Liver (tissue), 9 donors: ENCODE results near the gene ARHGAP35. TPM values are rescaled to one million over a fixed set of nuclear protein-coding genes. Genes with fewer than 3 reads are reported as not detected.
"Not testable (repeated sequence)": the region's sequence is repeated elsewhere in the genome, so short reads cannot be mapped to it uniquely, and the experiment has no call there.

ENCODE experiments used
- DNase-seq: peaks from one replicate; pipeline ENCODE4 v3.0.0-alpha.2; 2017; ENCODE audit warnings: low spot score
- H3K27ac ChIP-seq, 2 donors: one replicate each; pipeline ENCODE4 v1.7.0; 2013; ENCODE audit warnings: inconsistent platforms in 2 of 2, low read length in 2 of 2, control low read depth in 1 of 2, low read depth in 1 of 2, mild to moderate bottlenecking in 1 of 2
- H3K27me3 ChIP-seq, 4 donors: one replicate each; pipeline versions ENCODE4 v1.6.1 to v1.7.0; 2013; ENCODE audit warnings: low read length in 3 of 4, inconsistent platforms in 1 of 4, mild to moderate bottlenecking in 1 of 4, moderate library complexity in 1 of 4; ENCODE audit not compliant: control insufficient read depth in 4 of 4, insufficient read depth in 4 of 4
- H3K36me3 ChIP-seq, 4 donors: one replicate each; pipeline versions ENCODE4 v1.6.1 to v1.7.0; 2013; ENCODE audit warnings: low read length in 3 of 4, mild to moderate bottlenecking in 3 of 4, low read depth in 1 of 4, moderate library complexity in 1 of 4; ENCODE audit not compliant: control insufficient read depth in 4 of 4, insufficient read depth in 3 of 4
- H3K4me1 ChIP-seq, 4 donors: one replicate each; pipeline versions ENCODE4 v1.6.1 to v1.7.0; 2013; ENCODE audit warnings: low read length in 3 of 4, mild to moderate bottlenecking in 3 of 4, moderate library complexity in 1 of 4; ENCODE audit not compliant: control insufficient read depth in 4 of 4, insufficient read depth in 4 of 4
- H3K4me3 ChIP-seq, 3 donors: one replicate each; pipeline versions ENCODE4 v1.6.1 to v1.7.0; 2013; ENCODE audit warnings: low read length in 3 of 3, control low read depth in 1 of 3, low read depth in 1 of 3, mild to moderate bottlenecking in 1 of 3
- H3K9ac ChIP-seq, 2 donors: one replicate each; pipeline ENCODE4 v1.7.0; 2013; ENCODE audit warnings: low read length in 2 of 2, mild to moderate bottlenecking in 2 of 2, moderate library complexity in 2 of 2, control low read depth in 1 of 2, low read depth in 1 of 2
- H3K9me3 ChIP-seq, 4 donors: one replicate each; pipeline versions ENCODE4 v1.6.1 to v1.7.0; 2013; ENCODE audit warnings: low read length in 3 of 4; ENCODE audit not compliant: control insufficient read depth in 4 of 4
- ATF3 ChIP-seq: IDR thresholded peaks from 2 replicates; pipeline ENCODE4 v1.6.1; 2016; ENCODE audit warnings: antibody characterized with exemption
- CTCF ChIP-seq: fragments of 150-350 bp; IDR thresholded peaks from 2 replicates; pipeline ENCODE4 v1.5.1; 2017; ENCODE audit warnings: improper control_type of control experiment, low read depth, low read length; ENCODE audit not compliant: missing input control
- EGR1 ChIP-seq, 2 donors: IDR thresholded peaks; 2 replicates each; pipeline ENCODE4 v1.6.1; 2016 to 2018; ENCODE audit warnings: antibody characterized with exemption in 2 of 2, low read depth in 2 of 2
- FOXA1 ChIP-seq: IDR thresholded peaks from 2 replicates; pipeline ENCODE4 v1.6.1; 2016; ENCODE audit warnings: antibody characterized with exemption
- FOXA2 ChIP-seq: IDR thresholded peaks from 2 replicates; pipeline ENCODE4 v1.6.1; 2016; ENCODE audit warnings: antibody characterized with exemption
- GABPA ChIP-seq, 2 donors: IDR thresholded peaks in 1 of 2; conservative IDR thresholded peaks in 1 of 2; 2 replicates each; pipeline ENCODE4 v1.6.1; 2016; ENCODE audit warnings: antibody characterized with exemption in 2 of 2, mild to moderate bottlenecking in 1 of 2, moderate library complexity in 1 of 2
- HNF4A ChIP-seq, 2 donors: conservative IDR thresholded peaks; 2 replicates each; pipeline ENCODE4 v1.6.1; 2016; ENCODE audit warnings: antibody characterized with exemption in 2 of 2, mild to moderate bottlenecking in 2 of 2
- HNF4G ChIP-seq: IDR thresholded peaks from 2 replicates; pipeline ENCODE4 v1.6.1; 2016; ENCODE audit warnings: antibody characterized with exemption
- JUND ChIP-seq, 2 donors: IDR thresholded peaks; 2 replicates each; pipeline ENCODE4 v1.6.1; 2016; ENCODE audit warnings: antibody characterized with exemption in 2 of 2
- MAX ChIP-seq: IDR thresholded peaks from 2 replicates; pipeline ENCODE4 v1.6.1; 2016; ENCODE audit warnings: antibody characterized with exemption
- NR2F2 ChIP-seq: IDR thresholded peaks from 2 replicates; pipeline ENCODE4 v1.6.1; 2016; ENCODE audit warnings: antibody characterized with exemption
- RAD21 ChIP-seq, 2 donors: IDR thresholded peaks; 2 replicates each; pipeline ENCODE4 v1.6.1; 2016; ENCODE audit warnings: antibody characterized with exemption in 2 of 2, mild to moderate bottlenecking in 2 of 2
- REST ChIP-seq: IDR thresholded peaks from 2 replicates; pipeline ENCODE4 v1.6.1; 2016; ENCODE audit warnings: antibody characterized with exemption, mild to moderate bottlenecking
- RXRA ChIP-seq, 2 donors: IDR thresholded peaks; 2 replicates each; pipeline ENCODE4 v1.6.1; 2017 to 2018; ENCODE audit warnings: antibody characterized with exemption in 2 of 2, mild to moderate bottlenecking in 1 of 2
- SP1 ChIP-seq: IDR thresholded peaks from 2 replicates; pipeline ENCODE4 v1.6.1; 2018; ENCODE audit warnings: antibody characterized with exemption, mild to moderate bottlenecking
- TAF1 ChIP-seq: conservative IDR thresholded peaks from 2 replicates; pipeline ENCODE4 v1.6.1; 2016; ENCODE audit warnings: antibody characterized with exemption, mild to moderate bottlenecking
- YY1 ChIP-seq: IDR thresholded peaks from 2 replicates; pipeline ENCODE4 v1.6.1; 2016; ENCODE audit warnings: antibody characterized with exemption, mild to moderate bottlenecking
- ZBTB33 ChIP-seq: IDR thresholded peaks from 2 replicates; pipeline ENCODE4 v1.6.1; 2016; ENCODE audit warnings: antibody characterized with exemption
- WGBS: extraction: QIAGEN DNeasy Blood & Tissue Kit; methylation state at CpG from one replicate; pipeline ENCODE4 v1.1.7; 2013; 5-methylcytosine and 5-hydroxymethylcytosine counted together
- polyA plus RNA-seq, 2 donors: library from polyadenylated mRNA; stranded (reverse) in 1 of 2; unstranded in 1 of 2; fragments of 200-250 nt in 1 of 2; fragments of >200 nt in 1 of 2; fragmentation: Nextera tagmentation in 1 of 2; extraction: Ambion mirVana in 1 of 2; gene quantifications; one replicate each; pipeline versions ENCODE4 v1.2.1 to v1.2.3, GENCODE V29; 2013 to 2015
- total RNA-seq, 2 donors: library from RNA; depleted of rRNA; stranded (reverse); fragments of >200 nt; gene quantifications; one replicate each; pipeline ENCODE4 v1.2.3, GENCODE V29; 2014
- donor health status: healthy.
- donor health status: healthy.
- donor health status: healthy.
- donor health status: healthy.
- donor health status: healthy.

The ARHGAP35 gene
- total and polyA plus RNA-seq, 4 donors: 15.5 to 49.2 (median 21.7) TPM

GRCh38 chr19:46852830-46853229 lies 8.0 kb upstream of the ARHGAP35 start:
- whole genome bisulfite sequencing: 37% methylated on average over 1 of the region's 1 CpG
- H3K36me3 ChIP-seq: no peaks in the 10 kb centered on the region
- peaks cover 21 to 53% (median 40%) of the 10 kb centered on the region in 4 donors for H3K4me1 ChIP-seq
- no peak overlapping the region for H3K4me3 ChIP-seq
- H3K27me3 ChIP-seq: no peaks in the 10 kb centered on the region
- H3K27ac ChIP-seq: peak overlapping the region; percentile 81 to 90
- peak; percentile 48 for TF ChIP-seq REST
- TF ChIP-seq HNF4A (conservative IDR thresholded peaks at IDR 0.05): peak; percentile 65 to 70
- TF ChIP-seq RAD21 (IDR thresholded peaks at IDR 0.05): peak in 1 of 2 donors; percentile 17
- TF ChIP-seq RXRA (IDR thresholded peaks at IDR 0.05): peak; percentile 57 to 70
- TF ChIP-seq CTCF: no peak
- TF ChIP-seq ATF3: no peak
- peak in 1 of 2 donors; percentile 43 for TF ChIP-seq JUND (IDR thresholded peaks at IDR 0.05)
- TF ChIP-seq EGR1 (IDR thresholded peaks at IDR 0.05; ENCODE audit: low read depth in 2 of 2): no peak
- TF ChIP-seq MAX: peak; percentile 47
- TF ChIP-seq TAF1: no peak
- no peak for TF ChIP-seq ZBTB33
- TF ChIP-seq FOXA2: peak; percentile 83
- TF ChIP-seq NR2F2: no peak
- no peak for TF ChIP-seq GABPA (IDR thresholded peaks at IDR 0.05 in 1 of 2, conservative IDR thresholded peaks at IDR 0.05 in 1 of 2)
- peak; percentile 69 for TF ChIP-seq SP1
- TF ChIP-seq HNF4G: peak; percentile 23
- no peak for TF ChIP-seq YY1
- peak; percentile 44 for TF ChIP-seq FOXA1
- H3K9ac ChIP-seq: peak overlapping the region in 1 of 2 donors; percentile 49
- DNase-seq: no peak
- H3K9me3 ChIP-seq: no peaks in the 10 kb centered on the region

GRCh38 chr19:46854698-46855097 lies 6.1 kb upstream of the ARHGAP35 start:
- H3K9ac ChIP-seq, H3K27me3 ChIP-seq, H3K9me3 ChIP-seq, H3K4me3 ChIP-seq, DNase-seq, H3K36me3 ChIP-seq: not testable (repeated sequence)
- WGBS: 77% methylated on average over 13 of the region's 13 CpGs
- Histone ChIP-seq H3K4me1 (peaks cover 25 to 50% (median 38%) of the 10 kb centered on the region in 4 donors), H3K27ac (peak overlapping the region; percentile 81 to 96)
